ENCODE measurements around the gene MAS1.

MAS1 gene

GRCh38 chr6:159871906-159872305, 18.9 kb upstream of the MAS1 start:
- ATAC-seq (ENCODE audit: insufficient read depth, low read depth) (peak; percentile 71), DNase-seq (peak; percentile 22)
- Histone ChIP-seq H3K4me3 (ENCODE audit: low read depth in 1 of 2, low read length in 2 of 2) (no peak overlapping the region), H3K9me3 (ENCODE audit: insufficient read depth, low read length, severe bottlenecking) (no peaks in the 10 kb centered on the region), H3K9ac (ENCODE audit: low read depth, low read length) (no peak overlapping the region), H3K27ac (ENCODE audit: low read length) (no peak overlapping the region), H3K36me3 (ENCODE audit: insufficient read depth, low read length) (no peaks in the 10 kb centered on the region), H2AFZ (ENCODE audit: low read depth, low read length) (no peak overlapping the region), H3K4me2 (ENCODE audit: insufficient read depth, low read length) (no peak overlapping the region), H3K4me1 (ENCODE audit: insufficient read depth, low read length) (no peaks in the 10 kb centered on the region), H4K20me1 (ENCODE audit: insufficient read depth, low read length) (no peaks in the 10 kb centered on the region), H3K27me3 (ENCODE audit: insufficient read depth, low read length, poor library complexity) (no peaks in the 10 kb centered on the region), H3K79me2 (ENCODE audit: insufficient read depth, low read length) (no peaks in the 10 kb centered on the region)
- TF ChIP-seq EZH2 (IDR thresholded peaks at IDR 0.05; ENCODE audit: borderline replicate concordance, low read depth, low read length, severe bottlenecking) (no peak), CTCF (IDR thresholded peaks at IDR 0.05; ENCODE audit: borderline replicate concordance, extremely low read depth, low read length, poor library complexity, severe bottlenecking) (no peak)

- Histone ChIP-seq H3K4me1 (ENCODE audit: insufficient read depth, low read length) (no peaks in the 10 kb centered on the region), H3K4me2 (ENCODE audit: insufficient read depth, low read length) (no peak overlapping the region), H3K27me3 (ENCODE audit: insufficient read depth, low read length, poor library complexity) (no peaks in the 10 kb centered on the region), H3K9me3 (ENCODE audit: insufficient read depth, low read length, severe bottlenecking) (no peaks in the 10 kb centered on the region), H3K36me3 (ENCODE audit: insufficient read depth, low read length) (no peaks in the 10 kb centered on the region), H3K4me3 (ENCODE audit: low read depth in 1 of 2, low read length in 2 of 2) (no peak overlapping the region), H3K9ac (ENCODE audit: low read depth, low read length) (no peak overlapping the region), H3K27ac (ENCODE audit: low read length) (no peak overlapping the region), H3K79me2 (ENCODE audit: insufficient read depth, low read length) (no peaks in the 10 kb centered on the region), H4K20me1 (ENCODE audit: insufficient read depth, low read length) (no peaks in the 10 kb centered on the region), H2AFZ (ENCODE audit: low read depth, low read length) (no peak overlapping the region)
- no peak for TF ChIP-seq CTCF (IDR thresholded peaks at IDR 0.05; ENCODE audit: borderline replicate concordance, extremely low read depth, low read length, poor library complexity, severe bottlenecking)
- no peak for DNase-seq
- no peak for ATAC-seq (ENCODE audit: insufficient read depth, low read depth)
Observed at GRCh38 chr6:159874435-159874834, 16.4 kb upstream of the MAS1 start.

GRCh38 chr6:159875194-159875593, 15.6 kb upstream of the MAS1 start:
- H3K4me2 ChIP-seq (ENCODE audit: insufficient read depth, low read length): no peak overlapping the region
- DNase-seq: no peak

More at GRCh38 chr6:159875194-159875593, 15.6 kb upstream of the MAS1 start:
- no peak for TF ChIP-seq CTCF (IDR thresholded peaks at IDR 0.05; ENCODE audit: borderline replicate concordance, extremely low read depth, low read length, poor library complexity, severe bottlenecking)
- no peak for TF ChIP-seq EZH2 (IDR thresholded peaks at IDR 0.05; ENCODE audit: borderline replicate concordance, low read depth, low read length, severe bottlenecking)
- H3K9me3 ChIP-seq (ENCODE audit: insufficient read depth, low read length, severe bottlenecking): no peaks in the 10 kb centered on the region
- no peak overlapping the region for H3K27ac ChIP-seq (ENCODE audit: low read length)
- H3K4me1 ChIP-seq (ENCODE audit: insufficient read depth, low read length): no peaks in the 10 kb centered on the region
- no peaks in the 10 kb centered on the region for H4K20me1 ChIP-seq (ENCODE audit: insufficient read depth, low read length)
- no peak overlapping the region for H3K9ac ChIP-seq (ENCODE audit: low read depth, low read length)
- ATAC-seq (ENCODE audit: insufficient read depth, low read depth): no peak; the same call in 2 of the 3 replicates
- no peaks in the 10 kb centered on the region for H3K27me3 ChIP-seq (ENCODE audit: insufficient read depth, low read length, poor library complexity)
- no peak overlapping the region for H3K4me3 ChIP-seq (ENCODE audit: low read depth in 1 of 2, low read length in 2 of 2)
- no peaks in the 10 kb centered on the region for H3K79me2 ChIP-seq (ENCODE audit: insufficient read depth, low read length)
- H2AFZ ChIP-seq (ENCODE audit: low read depth, low read length): no peak overlapping the region
- H3K36me3 ChIP-seq (ENCODE audit: insufficient read depth, low read length): no peaks in the 10 kb centered on the region
